Skin of body (tissue), 3 donors: Measurements from ENCODE around the gene ANKRD55. TPM values are rescaled to one million over a fixed set of nuclear protein-coding genes. Genes with fewer than 3 reads are reported as not detected.

Source experiments
- DNase-seq: peaks from one replicate; lab custom pipeline; 2025; lab: John Stamatoyannopoulos, UW
- small RNA-seq: library from RNA; depleted of rRNA; stranded (forward); fragments of <200 nt; gene quantifications from one replicate; pipeline ENCODE3, GENCODE V24; 2014; ENCODE audit warnings: low replicate concordance
- total RNA-seq: library from RNA; depleted of rRNA; stranded (reverse); fragments of >200 nt; gene quantifications from one replicate; pipeline ENCODE4 v1.2.3, GENCODE V29; 2014

Gene ANKRD55
- total RNA-seq, 1 donor from 2014 or later = 0.30 TPM

DNA sequence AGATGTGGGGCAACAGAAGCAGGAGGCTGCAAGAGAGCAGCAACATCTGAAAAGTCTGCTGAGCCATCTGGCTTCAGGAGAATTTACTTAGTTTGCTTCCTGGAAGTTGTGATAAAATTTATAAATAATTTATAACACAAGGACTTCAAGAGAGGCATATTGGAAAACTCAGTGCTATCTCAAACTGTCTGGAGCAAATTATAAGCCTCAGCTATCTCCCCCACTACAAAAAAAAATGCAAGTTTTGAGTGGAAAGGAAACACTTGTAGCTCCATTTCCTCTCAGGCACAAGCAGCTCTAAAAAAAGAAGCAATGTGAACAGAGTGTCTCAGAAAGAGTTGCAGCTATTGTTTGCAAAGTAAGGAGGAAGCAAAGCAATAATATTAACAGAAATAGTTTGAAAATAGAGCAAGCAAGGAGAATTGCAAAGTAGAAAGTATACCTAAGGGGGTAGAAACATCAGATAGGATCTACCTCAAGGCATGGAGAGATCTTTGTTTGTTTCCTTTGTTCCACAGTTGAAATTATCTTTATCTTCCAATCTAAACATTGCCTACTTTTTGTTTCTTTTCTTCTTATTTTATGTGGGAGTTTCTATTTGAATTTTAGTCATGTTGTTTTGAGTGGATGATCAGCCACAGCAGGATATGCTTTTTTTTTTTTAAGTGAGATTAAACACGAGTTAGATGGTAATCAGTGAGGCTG is 182.4 kb downstream of the ANKRD55 start:
- DNase-seq = peak; percentile 78

Small RNAs within 50 kb of the gene (small RNA-seq; reads per million reads assigned to genes)
- not detected for gene RNA5SP184
- 0.07 reads per million for gene RNA5SP185
- gene RNU6-299P = not detected

Other genes with a start within 250 kb of the ANKRD55 start
- 164 TPM for gene IL6ST, start 238.4 kb downstream of the ANKRD55 start, total RNA-seq